ENCODE measurements around the gene CDYL2.
"Not testable (repeated sequence)": the region's sequence is repeated elsewhere in the genome, so short reads cannot be mapped to it uniquely, and the experiment has no call there.

CDYL2 gene

GRCh38 chr16:80827007-80827406 lies 22.6 kb upstream of the CDYL2 start:
- TF ChIP-seq CTCF (IDR thresholded peaks at IDR 0.05) (no peak), ZFX (IDR thresholded peaks at IDR 0.05; ENCODE audit: borderline replicate concordance) (no peak)
- H3K27ac ChIP-seq, result no peak overlapping the region

- no peak overlapping the region for H3K27ac ChIP-seq
- no peak for TF ChIP-seq ZFX (IDR thresholded peaks at IDR 0.05; ENCODE audit: borderline replicate concordance)
- TF ChIP-seq CTCF (IDR thresholded peaks at IDR 0.05), result no peak
Measured at GRCh38 chr16:80825365-80825758, 21.0 kb upstream of the CDYL2 start.

GRCh38 chr16:80824623-80825364 lies 20.4 kb upstream of the CDYL2 start:
- H3K27ac ChIP-seq, result no peak overlapping the region
- TF ChIP-seq ZFX (IDR thresholded peaks at IDR 0.05; ENCODE audit: borderline replicate concordance) (no peak), CTCF (IDR thresholded peaks at IDR 0.05) (peak; percentile 83)

- TF ChIP-seq CTCF (IDR thresholded peaks at IDR 0.05) (no peak), ZFX (IDR thresholded peaks at IDR 0.05; ENCODE audit: borderline replicate concordance) (no peak)
- H3K27ac ChIP-seq, result no peak overlapping the region
Measured at GRCh38 chr16:80819988-80820387, 15.6 kb upstream of the CDYL2 start.

GRCh38 chr16:80816356-80816755 lies 12.0 kb upstream of the CDYL2 start:
- no peak for TF ChIP-seq ZFX (IDR thresholded peaks at IDR 0.05; ENCODE audit: borderline replicate concordance)
- no peak overlapping the region for H3K27ac ChIP-seq

GRCh38 chr16:80815278-80815677 lies 10.9 kb upstream of the CDYL2 start:
- H3K27ac ChIP-seq, result not testable (repeated sequence)

- TF ChIP-seq ZFX (IDR thresholded peaks at IDR 0.05; ENCODE audit: borderline replicate concordance) (no peak), CTCF (IDR thresholded peaks at IDR 0.05) (no peak)
- H3K27ac ChIP-seq, result no peak overlapping the region
Measured at GRCh38 chr16:80812593-80812992, 8.2 kb upstream of the CDYL2 start.

- no peak for TF ChIP-seq ZFX (IDR thresholded peaks at IDR 0.05; ENCODE audit: borderline replicate concordance)
- no peak for TF ChIP-seq CTCF (IDR thresholded peaks at IDR 0.05)
- no peak overlapping the region for H3K27ac ChIP-seq
Measured at GRCh38 chr16:80809366-80809765, 5.0 kb upstream of the CDYL2 start.

Data from 22Rv1 (cell line).